Panc1 (cell line): ENCODE data around the gene WDR5.

Experiments
- CTCF ChIP-seq: fragments of 450-650 bp; IDR thresholded peaks from 2 replicates; pipeline ENCODE4 v1.5.1; 2017; ENCODE audit warnings: mild to moderate bottlenecking
- POLR2AphosphoS5 ChIP-seq: IDR thresholded peaks from 2 replicates; pipeline ENCODE4 v1.6.1; 2012; ENCODE audit warnings: mild to moderate bottlenecking, low read depth, low read length, moderate library complexity
- REST ChIP-seq, 2 experiments: IDR thresholded peaks; 2 replicates each; pipeline ENCODE4 v1.6.1; 2011 to 2012; ENCODE audit warnings: low read depth in 2 of 2, control low read depth in 1 of 2, low read length in 1 of 2, mild to moderate bottlenecking in 1 of 2, moderate library complexity in 1 of 2; ENCODE audit not compliant: insufficient read depth in 1 of 2
- SIN3A ChIP-seq: IDR thresholded peaks from 2 replicates; pipeline ENCODE4 v1.6.1; 2012; ENCODE audit warnings: low read depth, mild to moderate bottlenecking, low read length, moderate library complexity, borderline replicate concordance; ENCODE audit not compliant: insufficient read depth
- TCF7L2 ChIP-seq: IDR thresholded peaks from 2 replicates; pipeline ENCODE4 v1.6.1; 2011; ENCODE audit warnings: mild to moderate bottlenecking, low read depth, low read length, inconsistent platforms

GRCh38 chr9:134178768-134179551, 43.1 kb downstream of the WDR5 start:
- TF ChIP-seq CTCF (no peak), POLR2AphosphoS5 (no peak), TCF7L2 (no peak), SIN3A (no peak), REST (IDR thresholded peaks at IDR 0.05; ENCODE audit: insufficient read depth in 1 of 2, low read depth in 2 of 2, low read length in 1 of 2) (no peak)
